Measurements from ENCODE around the gene ERICH4.
"Not testable (repeated sequence)": the region's sequence is repeated elsewhere in the genome, so short reads cannot be mapped to it uniquely, and the experiment has no call there.

Gene ERICH4

DNA sequence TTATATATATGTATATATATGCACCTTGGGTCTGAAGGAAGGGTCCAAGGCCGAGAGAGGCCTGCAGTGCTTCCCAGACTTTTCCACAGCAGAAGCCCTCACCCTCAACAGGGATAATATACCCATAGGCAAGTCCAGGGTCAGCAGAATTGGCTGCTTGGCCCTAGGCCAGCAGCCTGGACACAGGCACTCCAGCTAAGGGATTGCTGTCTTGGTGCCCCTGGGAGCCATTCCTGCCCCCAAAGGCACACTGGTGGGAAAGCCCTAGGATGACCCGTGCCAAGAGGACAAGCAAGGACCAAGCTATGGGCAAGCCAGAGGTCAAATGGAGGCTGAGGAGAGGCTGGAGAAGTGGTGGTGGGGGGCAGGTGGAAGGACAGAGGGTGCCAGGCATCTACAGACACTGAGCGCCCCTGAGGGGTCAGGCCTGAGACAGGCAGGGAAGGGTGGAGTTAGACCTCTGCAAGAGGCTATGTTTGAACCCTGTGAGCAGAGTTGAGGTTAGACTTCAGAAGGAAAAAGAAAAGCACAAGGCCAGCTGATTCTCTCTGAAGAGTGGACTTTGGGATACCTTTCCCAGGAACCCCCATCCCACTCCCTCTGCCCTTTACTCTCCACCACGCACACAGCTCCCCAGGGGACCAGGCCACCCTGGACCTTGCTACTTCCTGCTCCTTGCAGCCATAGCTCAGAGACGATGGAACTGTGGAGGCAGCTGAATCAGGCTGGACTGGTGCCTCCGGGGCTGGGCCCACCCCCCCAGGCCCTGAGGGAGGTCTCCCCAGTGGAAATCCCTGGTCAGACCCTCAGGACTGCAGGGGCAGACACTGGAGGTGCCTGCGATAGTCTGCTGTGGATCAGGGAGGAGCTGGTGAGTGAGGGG is at the start of gene ERICH4:
Gene ERICH4, plus strand, starts transcription at position 684 of the 883 bp plus-strand sequence. Its CDS starts 14 bp downstream, at position 698.
- no peak for DNase-seq (ENCODE audit: low read depth in 1 of 2, low spot score in 1 of 2)

GRCh38 chr19:41395355-41395754 is 47.6 kb upstream of the ERICH4 start:
- DNase-seq (ENCODE audit: low read depth in 1 of 2, low spot score in 1 of 2): no peak

GRCh38 chr19:41397086-41398049 is 45.6 kb upstream of the ERICH4 start, which contains the start of the genes BCKDHA and EXOSC5:
TSS of gene BCKDHA (plus strand) at chr19:41397818. CDS start at chr19:41397828, 10 bp downstream.
TSS of gene EXOSC5 (minus strand) at chr19:41397359. CDS start at chr19:41397328, 31 bp downstream.
- DNase-seq (ENCODE audit: low read depth in 1 of 2, low spot score in 1 of 2): peak; percentile 95 to 99

DNA sequence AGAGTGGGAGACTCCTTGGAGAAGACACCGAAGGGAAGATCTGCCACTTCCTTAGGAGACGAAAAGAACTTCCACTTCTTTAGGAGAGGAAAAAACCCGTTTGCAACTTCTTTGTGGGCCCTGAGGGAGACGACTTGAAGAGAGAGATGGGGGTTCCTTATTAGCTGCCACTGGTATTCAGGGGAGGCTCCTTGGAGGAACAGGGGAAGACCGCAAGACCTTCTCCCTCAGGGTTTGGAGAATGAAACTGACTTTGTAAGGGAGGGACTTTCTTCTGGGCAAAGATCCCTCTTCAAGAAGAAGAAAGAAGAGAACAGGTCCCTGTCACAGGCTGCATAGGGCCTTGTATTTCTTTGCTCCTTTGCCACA is 44.9 kb upstream of the ERICH4 start:
- DNase-seq (ENCODE audit: low read depth in 1 of 2, low spot score in 1 of 2): no peak

GRCh38 chr19:41398598-41398997 is 44.4 kb upstream of the ERICH4 start:
- no peak for DNase-seq (ENCODE audit: low read depth in 1 of 2, low spot score in 1 of 2)

DNA sequence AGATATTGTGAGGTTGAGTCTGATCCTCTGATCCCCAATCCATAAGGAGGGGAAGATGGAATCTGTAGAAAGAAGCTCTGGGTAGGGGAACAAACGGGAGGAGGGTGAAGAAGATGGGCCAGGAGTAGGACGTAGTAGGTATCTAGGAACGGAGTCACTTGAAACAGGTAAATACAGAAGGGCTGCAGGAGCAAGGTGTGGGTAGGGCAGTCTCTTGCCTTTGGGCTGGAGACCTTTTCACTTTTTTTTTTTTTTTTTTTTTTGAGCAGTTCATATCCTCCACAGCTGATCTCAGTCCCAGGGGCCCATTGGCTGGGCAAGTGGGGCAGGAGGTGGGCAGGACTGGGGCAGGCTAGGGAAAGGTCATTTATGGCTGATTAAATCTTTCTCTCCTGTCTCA is 43.9 kb upstream of the ERICH4 start:
- no peak for DNase-seq (ENCODE audit: low read depth in 1 of 2, low spot score in 1 of 2)

- no peak for DNase-seq (ENCODE audit: low read depth in 1 of 2, low spot score in 1 of 2)
These were observed 43.4 kb upstream of the ERICH4 start for GRCh38 chr19:41399525-41399924.

- DNase-seq (ENCODE audit: low read depth in 1 of 2, low spot score in 1 of 2): no peak
These were observed 41.5 kb upstream of the ERICH4 start for GRCh38 chr19:41401483-41401882.

DNA sequence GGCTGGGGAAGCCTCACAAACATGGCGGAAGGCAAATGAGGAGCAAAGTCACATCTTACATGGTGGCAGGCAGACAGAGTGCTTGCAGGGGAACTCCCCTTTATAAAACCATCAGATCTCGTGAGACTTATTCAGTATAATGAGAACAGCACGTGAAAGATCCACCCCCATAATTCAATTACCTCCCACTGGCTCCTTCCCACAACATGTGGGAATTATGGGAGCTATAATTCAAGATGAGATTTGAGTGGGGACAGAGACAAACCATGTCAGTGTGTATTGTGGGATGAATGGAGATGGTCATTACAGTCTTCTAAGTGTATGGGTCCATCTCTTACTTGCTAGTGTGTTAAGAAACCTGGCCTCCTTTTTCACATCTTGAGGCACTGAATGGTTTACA is 40.9 kb upstream of the ERICH4 start:
- no peak for DNase-seq (ENCODE audit: low read depth in 1 of 2, low spot score in 1 of 2)

- DNase-seq (ENCODE audit: low read depth in 1 of 2, low spot score in 1 of 2): no peak
These were observed 39.6 kb upstream of the ERICH4 start for GRCh38 chr19:41403181-41403970.

DNA sequence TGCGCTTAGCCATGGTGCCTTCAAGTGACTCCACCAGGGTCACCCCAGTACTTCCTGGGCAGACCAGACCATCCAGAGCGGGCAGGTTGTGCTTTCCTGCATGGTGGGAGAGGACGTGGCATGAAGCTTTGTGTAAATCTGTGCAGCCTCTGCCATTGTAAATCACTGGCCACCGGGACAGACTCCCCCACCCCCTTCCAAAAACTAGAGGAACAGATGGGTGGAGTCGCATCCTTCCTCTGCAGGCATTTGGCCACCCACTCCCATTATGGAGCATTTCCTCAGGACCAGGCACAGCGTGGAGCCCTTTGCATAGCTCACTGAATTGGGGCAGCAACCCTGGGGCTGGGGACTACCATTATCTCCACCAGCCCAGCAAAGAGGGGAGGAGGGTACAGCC is 37.2 kb upstream of the ERICH4 start:
- no peak for DNase-seq (ENCODE audit: low read depth in 1 of 2, low spot score in 1 of 2)

DNA sequence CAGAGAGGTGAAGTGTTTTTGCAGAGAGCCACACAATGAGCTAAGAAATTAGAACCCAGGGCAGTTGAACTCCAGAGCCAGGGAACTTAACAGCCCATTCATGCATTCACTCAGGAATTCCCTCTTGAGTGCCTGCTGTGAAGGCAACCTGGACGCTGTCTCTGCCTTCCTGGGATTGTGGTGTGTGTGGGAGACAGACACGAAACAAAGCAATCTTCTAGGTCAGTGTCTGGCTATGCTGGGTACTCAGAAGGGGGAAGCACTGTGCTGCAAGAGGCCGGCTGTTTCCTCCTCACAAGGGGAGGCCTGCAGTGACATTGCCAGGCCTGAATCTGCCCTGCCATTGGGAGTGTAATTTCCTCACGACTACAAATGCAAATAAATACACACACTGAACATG is 35.7 kb upstream of the ERICH4 start:
- DNase-seq (ENCODE audit: low read depth in 1 of 2, low spot score in 1 of 2): no peak

- no peak for DNase-seq (ENCODE audit: low read depth in 1 of 2, low spot score in 1 of 2)
These were observed 34.7 kb upstream of the ERICH4 start for GRCh38 chr19:41408256-41408655.

DNA sequence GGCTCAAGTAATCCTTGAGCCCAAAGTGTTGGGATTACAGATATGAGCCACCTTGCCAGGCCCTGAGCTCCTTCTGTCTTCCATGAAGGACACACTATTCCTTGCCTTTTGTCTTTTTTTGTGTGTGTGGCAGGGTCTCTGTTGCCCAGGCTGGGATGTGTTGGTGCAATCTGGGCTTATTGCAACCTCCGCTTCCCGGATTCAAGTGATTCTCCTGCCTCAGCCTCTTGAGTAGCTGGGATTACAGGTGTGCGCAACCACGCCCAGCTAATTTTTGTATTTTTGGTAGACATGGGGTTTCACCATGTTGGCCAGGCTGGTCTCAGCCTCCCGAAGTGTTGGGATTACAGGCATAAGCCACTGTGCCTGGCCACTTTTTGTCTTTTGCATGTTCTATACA is 34.1 kb upstream of the ERICH4 start:
- not testable (repeated sequence) for DNase-seq (ENCODE audit: low read depth in 1 of 2, low spot score in 1 of 2)

GRCh38 chr19:41409288-41409687 is 33.7 kb upstream of the ERICH4 start:
- no peak for DNase-seq (ENCODE audit: low read depth in 1 of 2, low spot score in 1 of 2)

DNA sequence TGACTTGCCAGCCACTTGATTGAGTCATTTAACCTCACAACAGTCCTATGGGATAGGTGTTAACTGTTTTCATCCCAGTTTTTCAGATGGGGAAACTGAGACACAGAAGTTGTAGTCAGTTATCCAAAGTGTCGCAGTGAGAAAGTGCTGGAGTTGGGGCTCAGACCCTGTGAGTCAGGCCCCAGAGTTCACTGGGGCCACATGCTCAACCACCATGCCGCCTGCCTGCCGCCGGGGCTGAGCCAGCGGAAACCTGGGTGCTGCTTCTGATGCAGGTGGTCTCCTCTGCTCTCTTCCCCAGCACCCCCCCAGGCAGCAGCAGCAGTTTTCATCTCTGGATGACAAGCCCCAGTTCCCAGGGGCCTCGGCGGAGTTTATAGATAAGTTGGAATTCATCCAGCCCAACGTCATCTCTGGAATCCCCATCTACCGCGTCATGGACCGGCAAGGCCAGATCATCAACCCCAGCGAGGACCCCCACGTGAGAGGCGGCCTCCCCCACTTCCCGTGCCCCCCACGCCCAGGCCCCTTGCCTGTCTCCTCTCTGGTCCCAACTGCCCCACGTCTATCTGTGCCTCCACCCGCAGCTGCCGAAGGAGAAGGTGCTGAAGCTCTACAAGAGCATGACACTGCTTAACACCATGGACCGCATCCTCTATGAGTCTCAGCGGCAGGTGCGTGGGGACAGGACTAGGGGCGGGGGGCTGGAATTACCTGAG is 32.5 kb upstream of the ERICH4 start:
- no peak for DNase-seq (ENCODE audit: low read depth in 1 of 2, low spot score in 1 of 2)

DNA sequence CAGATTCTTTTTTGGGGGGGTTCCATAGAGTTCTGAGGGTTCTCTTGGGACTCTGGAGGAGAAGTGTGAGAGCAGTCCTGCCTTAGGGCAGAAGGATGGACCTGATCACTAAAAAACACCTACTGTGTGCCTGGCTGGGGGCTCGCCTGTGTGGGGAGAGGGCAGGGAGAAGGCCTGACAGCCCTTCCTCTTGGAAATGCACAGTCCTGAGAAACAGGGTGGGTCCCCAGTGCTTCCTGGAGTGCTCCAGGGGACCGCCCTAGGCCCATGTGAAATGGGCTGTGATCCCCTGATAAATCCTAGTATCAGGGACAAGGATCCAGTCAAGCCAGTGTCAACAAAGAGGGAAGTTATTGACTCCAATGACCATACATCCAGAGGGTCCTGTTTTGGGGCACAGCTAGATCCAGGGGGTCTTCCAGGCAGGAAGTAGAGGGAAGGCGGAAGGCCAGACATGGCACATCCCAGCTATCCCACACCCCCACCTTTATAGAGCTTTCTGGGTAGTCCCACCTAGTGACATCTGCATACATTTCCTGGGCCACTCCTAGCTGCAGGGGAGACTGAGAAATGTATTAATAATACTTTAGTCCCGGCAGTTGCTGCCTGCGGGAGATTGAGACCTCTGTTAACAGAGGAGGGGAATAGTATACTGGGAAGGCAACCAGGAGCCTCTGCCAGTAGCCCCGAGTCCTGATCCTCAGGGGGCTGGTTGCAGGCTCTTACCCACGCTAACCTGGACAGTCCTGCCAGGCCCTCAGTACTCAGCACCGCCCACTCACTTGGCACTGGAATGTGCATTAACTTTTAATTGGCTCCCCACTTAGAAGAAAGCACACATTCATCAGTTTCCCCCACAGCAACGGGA is 31.6 kb upstream of the ERICH4 start:
- no peak for DNase-seq (ENCODE audit: low read depth in 1 of 2, low spot score in 1 of 2)

GRCh38 chr19:41411968-41412265 is 31.0 kb upstream of the ERICH4 start:
- no peak for DNase-seq (ENCODE audit: low read depth in 1 of 2, low spot score in 1 of 2)

DNA sequence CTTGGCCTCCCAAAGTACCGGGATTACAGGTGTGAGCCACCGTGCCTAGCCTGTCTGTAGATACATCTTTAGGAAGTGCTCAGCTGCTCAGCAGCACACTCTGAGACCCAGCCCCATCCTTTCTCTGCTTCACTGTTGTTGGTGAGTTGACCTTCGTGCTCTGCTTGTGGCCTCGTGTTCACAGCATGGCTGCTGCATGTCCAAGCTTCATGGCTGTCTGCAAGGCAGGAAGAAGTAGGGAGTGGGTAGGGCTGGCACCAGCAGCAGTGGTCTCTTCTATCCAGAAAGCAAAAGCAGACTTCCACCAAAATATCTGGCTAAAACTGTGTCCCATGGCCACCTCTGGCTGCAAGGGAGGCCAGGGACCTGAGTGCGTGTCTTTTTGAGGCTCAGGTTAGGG is 30.0 kb upstream of the ERICH4 start:
- DNase-seq (ENCODE audit: low read depth in 1 of 2, low spot score in 1 of 2): no peak

GRCh38 chr19:41413947-41414346 is 29.0 kb upstream of the ERICH4 start:
- DNase-seq (ENCODE audit: low read depth in 1 of 2, low spot score in 1 of 2): no peak
